EL (cell line): Measurements from ENCODE around the gene TOGARAM1.
A peak's percentile ranks its signal among the peaks of the same experiment; 100 is the strongest.
"Not testable (repeated sequence)": the region's sequence is repeated elsewhere in the genome, so short reads cannot be mapped to it uniquely, and the experiment has no call there.

Experiments
- DNase-seq: peaks from one replicate; pipeline ENCODE4 v3.0.0-alpha.2; 2016

Gene TOGARAM1

DNA sequence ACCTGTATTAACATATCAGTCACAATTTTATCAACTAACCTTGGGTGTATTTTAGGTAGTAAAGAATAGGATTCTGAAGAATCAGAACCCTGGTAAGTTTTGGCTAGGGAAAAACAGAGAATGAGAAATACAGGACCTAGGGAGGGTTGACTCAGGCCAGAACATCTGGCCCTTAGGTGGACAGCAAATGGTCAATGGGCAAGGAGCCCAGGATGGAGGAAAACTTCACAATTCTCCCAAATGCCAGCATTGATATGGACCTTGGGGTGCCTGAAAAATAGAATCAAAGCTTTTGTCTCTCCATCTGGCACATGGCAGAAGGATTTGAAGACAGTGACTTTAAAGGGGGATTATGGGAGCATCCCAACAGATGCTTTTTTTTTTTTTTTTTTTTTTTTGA lies 89.2 kb downstream of the TOGARAM1 start:
- no peak for DNase-seq

DNA sequence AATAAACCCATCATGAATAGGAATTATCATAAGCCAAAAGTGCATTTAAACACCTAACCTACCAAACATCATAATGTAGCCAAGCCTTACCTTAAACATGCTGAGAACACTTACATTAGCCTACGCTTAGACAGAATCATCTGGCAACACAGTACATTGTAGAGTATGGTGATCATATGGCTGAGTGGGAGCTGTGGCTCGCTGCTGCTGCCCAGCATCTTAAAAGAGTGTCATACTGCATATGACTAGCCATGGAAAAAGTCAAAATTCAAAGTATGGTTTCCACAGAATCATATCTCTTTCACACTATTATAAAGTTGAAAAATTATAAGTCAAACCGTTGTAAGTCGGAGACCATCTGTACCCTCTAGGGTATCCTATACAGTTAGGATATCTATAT lies 89.9 kb downstream of the TOGARAM1 start:
- no peak for DNase-seq

DNA sequence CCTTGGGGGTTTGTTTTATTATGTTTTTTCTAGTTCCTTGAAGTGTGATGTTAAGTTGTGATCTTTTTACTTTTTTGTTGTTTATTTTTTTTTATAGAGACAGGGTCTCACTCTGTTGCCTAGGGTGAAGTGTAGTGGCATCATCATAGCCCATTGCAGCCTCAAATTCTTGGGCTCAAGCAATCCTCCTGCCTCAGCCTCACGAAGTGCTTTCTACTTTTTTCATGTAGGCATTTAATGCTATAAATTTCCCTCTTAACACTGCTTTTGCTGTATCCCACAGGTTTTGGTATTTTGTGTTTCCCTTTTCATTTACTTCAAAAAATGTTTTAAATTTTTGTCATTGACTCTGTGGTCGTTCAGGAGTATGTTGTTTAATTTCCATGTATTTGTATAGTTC lies 95.4 kb downstream of the TOGARAM1 start:
- no peak for DNase-seq

DNA sequence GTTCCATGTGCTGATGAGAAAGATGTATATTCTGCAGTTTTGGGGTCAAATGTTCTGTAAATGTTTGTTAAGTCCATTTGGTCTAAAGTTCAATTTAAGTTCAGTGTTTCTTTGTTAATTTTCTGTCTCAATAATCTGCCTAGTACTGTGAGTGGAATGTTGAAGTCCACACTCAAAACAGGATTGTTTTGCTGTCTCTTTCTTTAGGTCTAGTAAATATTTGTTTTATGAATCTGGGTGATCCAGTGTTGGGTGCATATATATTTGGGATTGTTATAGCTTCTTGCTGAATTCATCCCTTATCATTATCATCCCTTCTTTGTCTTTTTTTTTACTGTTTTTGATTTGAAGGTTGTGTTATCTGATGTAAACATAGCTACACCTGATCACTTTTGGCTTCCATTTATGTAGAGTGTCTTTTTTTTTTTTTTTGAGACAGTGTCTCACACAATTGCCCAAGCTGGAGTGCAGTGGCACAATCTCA lies 95.9 kb downstream of the TOGARAM1 start:
- DNase-seq = no peak

DNA sequence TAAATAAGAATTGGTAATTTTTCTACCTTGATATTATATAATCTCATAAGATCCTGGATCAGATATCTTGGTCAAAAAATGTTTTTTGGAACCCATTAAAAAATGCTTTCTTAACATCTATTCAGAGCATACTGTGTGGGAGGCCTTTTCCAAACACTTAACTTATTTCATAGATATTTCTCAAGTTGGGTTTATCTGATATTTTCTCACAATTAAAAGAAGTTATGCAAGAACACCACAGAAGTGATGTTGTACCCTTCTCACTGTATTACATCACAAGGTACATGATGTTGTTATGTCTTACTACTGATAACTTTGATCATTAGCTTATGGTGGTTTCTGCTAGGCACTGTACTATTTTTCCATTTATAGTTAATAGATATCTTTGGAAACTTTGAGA lies 98.6 kb downstream of the TOGARAM1 start:
- no peak for DNase-seq

DNA sequence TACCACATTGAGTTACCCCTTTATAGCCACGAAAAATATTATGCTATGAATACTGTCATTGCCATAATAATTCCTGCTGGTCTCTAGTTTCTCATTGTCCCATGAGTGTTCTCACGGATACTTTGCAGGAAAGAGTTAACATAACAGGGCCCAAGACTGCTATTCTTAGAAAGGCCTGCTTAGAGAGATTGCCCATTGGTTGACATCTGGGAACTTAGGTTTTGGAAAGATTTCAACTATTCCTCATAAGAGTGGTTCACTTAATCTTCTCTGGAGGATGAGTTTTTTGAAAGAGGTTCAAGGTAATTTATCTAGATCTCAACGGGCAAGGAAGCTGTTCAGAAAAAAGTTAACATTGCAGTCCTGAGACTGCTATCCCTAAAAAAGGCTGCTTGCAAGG lies 103.5 kb downstream of the TOGARAM1 start:
- DNase-seq = no peak

DNA sequence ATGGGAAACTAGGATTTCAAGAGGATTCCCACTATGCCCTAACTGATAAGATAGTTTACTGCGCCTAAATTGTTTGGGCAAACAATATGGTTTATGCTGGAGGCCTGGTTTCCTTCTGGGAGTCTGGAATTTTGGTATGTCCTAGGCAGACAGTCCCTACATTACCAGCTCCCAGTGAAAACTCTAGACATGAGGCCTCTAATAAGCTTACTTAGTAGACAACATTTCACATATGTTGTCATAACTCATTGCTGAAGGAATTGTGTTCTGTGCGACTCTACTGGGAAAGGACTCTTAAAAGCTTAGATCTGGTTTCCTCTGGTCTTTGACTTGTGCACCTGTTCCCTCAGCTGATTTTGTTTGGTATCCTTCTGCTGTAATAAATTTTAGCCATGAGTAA lies 104.0 kb downstream of the TOGARAM1 start:
- DNase-seq = no peak

DNA sequence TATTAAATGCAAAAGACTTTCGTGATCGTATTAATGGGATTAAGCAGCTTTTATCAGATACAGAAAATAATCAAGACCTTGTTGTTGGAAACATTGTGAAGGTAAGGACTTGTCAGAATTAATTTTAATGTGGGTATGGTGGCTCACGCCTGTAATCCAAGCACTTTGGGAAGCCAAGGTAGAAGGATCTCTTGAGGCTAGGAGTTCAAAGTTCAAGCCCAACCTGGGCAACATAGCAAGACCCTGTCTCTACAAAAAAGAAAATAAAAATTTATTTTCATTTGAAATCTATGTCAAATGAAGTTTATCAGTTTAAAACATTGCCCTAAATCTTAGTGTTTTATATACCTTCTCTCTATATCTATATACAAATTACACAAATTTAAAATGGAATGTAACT lies 104.7 kb downstream of the TOGARAM1 start:
- DNase-seq = no peak

DNA sequence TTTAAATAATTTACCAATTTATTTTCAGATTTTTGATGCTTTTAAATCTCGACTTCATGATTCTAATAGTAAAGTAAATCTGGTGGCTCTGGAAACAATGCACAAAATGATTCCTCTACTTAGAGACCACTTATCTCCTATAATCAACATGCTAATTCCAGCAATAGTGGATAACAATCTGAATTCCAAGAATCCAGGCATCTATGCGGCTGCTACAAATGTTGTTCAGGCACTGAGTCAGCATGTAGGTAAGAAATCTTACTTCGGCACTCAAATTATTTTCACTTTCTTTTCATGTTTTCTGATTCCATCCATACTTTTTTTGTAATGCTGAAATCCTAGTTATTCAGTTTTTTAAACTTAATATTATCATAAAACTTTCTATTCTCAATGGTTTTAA lies 106.4 kb downstream of the TOGARAM1 start:
- DNase-seq = no peak

DNA sequence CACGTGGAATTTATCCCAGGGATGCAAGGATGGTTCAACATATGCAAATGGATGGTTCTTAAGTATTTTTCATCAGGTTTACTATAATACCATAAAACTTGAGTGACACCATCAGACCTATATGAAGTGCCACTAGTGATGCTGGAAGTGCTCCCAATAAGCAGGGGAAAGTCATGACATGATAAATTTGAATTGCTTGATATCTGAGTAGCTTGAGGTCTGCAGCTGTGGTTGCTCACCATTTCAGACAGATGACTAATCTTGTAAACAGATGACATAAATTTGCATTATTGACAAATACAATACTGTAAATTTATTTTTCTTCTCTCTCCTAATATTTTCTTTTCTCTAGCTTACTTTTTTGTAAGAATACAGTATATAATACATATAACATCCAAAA lies 108.2 kb downstream of the TOGARAM1 start:
- peak; percentile 16 for DNase-seq

DNA sequence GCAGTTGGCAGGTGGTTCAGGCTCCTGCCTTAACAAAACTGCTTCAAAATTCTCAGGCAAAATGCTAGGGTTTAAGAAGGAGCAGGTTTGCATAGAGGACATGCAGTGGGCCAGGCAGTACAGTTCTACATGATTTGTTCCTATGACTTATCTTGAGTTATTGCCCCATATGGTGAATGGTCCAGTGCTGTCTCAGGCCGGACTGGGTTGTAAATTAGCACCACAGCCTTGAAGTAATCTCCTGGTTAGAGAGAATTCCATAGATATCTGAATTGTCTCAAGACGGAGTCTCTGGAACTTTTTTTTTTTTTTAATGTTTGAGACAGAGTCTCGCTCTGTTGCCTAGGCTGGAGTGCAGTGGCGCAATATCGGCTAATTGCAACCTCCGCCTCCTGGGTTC lies 110.1 kb downstream of the TOGARAM1 start:
- no peak for DNase-seq

DNA sequence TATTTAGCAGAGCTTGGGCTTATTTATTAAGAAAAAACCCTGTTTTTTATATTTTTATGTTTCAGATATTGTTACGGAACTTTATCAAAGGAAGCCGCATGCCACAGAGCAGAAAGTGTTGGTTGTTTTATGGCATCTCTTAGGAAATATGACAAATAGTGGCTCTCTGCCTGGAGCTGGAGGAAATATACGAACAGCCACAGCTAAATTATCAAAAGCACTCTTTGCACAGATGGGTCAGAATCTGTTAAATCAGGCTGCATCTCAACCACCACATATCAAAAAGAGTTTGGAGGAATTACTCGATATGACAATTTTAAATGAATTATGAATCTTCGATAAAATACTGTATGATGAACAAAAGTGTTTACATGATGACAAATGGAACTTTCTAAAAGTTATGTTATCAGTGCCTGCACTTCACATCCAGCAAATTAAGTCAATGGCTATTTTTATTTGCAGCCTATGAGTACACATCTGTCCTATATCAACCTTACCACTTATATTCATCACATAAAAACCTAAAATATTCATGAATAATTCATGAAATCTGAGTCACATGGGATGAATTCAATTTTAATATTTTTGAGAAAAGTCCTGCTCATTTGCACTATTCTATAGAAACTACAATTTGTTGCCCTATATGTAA lies 111.4 kb downstream of the TOGARAM1 start:
- DNase-seq = no peak

DNA sequence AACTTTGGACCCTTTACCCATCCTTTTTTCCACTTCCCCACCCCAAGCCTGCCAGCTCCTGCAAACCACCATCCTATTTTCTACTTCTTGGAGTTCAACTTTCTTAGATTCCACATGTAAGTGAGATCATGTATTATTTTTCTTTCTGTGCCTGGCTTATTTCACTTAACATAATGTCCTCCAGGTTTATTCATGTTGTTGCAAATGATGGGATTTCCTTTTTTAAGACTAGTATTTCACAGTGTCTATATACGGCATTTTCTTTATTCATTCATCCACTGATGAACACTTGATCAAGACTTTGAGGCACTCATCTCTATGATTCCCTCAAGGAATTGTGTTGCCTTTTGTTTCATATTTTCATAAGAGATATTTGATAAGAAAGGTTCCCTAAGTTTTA lies 116.3 kb downstream of the TOGARAM1 start:
- no peak for DNase-seq

DNA sequence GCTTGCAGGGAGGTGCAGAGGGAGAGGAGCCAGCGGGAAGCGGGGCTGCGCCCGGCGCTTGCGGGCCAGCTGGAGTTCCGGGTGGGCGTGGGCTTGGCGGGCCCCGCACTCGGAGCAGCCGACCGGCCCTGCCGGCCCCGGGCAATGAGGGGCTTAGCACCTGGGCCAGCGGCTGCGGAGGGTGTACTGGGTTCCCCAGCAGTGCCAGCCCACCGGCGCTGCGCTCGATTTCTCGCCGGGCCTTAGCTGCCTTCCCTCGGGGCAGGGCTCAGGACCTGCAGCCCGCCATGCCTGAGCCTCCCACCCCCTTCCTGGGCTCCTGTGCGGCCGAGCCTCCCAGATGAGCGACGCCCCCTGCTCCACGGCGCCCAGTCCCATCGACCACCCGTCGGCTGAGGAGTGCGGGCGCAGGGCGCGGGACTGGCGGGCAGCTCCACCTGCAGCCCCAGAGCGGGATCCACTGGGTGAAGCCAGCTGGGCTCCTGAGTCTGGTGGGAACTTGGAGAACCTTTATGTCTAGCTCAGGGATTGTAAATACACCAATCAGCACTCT lies 118.5 kb downstream of the TOGARAM1 start:
- not testable (repeated sequence) for DNase-seq

DNA sequence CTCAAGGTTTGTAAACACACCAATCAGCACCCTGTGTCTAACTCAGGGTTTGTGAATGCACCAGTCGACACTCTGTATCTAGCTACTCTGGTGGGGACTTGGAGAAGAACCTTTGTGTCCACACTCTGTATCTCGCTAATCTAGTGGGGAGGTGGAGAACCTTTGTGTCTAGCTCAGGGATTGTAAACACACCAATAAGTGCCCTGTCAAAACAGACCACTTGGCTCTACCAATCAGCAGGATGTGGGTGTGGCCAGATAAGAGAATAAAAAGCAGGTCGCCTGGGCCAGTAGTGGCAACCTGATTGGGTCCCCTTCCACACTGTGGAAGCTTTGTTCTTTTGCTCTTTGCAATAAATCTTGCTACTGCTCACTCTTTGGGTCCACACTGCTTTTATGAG lies 119.1 kb downstream of the TOGARAM1 start:
- not testable (repeated sequence) for DNase-seq

DNA sequence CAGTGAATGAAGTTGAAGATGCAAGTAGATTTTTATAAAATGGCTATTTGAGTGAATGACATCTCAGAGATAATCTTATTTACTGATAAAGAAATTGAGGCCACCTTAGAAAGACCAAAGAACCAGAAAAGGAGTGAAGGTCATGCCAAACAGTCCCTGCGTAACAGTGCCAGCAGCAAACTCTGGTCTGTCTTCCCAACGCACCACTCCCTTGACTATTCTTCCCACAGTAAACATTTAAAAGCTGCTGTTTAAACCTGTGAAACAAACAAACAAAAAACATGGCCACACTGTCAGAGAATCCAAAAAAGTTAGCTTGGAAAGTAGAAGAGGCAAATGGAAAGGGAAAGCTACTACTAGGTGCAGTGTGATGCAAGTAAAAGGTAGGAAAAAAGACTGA lies 120.4 kb downstream of the TOGARAM1 start:
- DNase-seq = no peak

DNA sequence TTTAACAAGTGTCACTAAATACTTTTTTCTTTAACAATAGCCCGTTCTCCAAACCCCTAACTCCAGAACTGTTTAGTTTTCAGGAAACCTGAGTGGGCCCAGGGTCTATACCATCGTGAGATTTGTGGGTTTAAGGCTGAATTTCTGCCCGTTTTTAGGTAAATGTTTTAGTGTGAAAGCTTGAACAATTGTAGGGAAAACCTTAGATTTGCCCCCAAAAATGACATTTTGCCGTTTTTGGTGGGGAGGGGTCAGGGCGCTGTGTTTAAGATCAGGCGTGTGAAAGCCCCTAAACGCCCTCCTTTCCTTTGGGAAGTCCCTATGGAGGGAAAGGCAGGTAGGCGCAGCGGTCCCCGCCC lies 121.6 kb downstream of the TOGARAM1 start:
- no peak for DNase-seq

DNA sequence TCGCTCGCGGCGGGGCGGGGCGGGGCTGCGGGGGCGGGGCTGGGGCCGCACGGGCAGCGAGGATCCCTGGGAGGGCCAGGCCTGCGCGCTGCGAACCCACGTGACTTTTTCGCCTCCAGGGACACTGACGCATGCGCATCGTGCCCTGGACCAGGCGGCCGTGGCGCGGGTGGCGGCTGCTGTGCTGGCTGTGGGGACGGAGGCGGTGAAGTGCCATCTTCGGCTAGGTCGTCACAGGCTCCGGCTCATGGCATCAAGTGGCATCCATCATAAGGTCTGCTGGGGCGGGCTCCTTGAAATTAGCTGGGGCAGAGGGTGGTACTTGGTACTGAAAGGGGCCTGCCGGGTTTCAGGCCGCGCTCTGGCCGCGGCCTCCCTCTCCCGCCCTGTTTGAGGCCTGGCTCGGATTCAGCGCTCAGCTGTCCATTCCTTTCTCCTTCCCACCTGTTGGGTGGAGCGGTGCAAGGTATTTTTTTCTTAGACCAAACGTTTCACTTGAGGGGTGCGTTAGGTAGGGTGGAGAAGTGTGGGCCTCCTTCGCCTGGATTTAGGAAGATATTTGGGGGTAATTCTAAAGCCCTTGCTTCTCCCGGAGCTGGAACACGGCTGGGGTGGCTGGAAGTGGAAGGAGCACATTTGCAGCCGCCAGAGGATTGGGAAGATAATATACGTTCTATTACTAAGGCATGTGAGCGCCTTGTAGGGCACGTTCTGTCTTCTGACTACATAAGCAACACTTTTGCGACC lies 122.2 kb downstream of the TOGARAM1 start, which contains the start of gene PRPF39:
Gene PRPF39, plus strand, starts transcription at position 141 of the 747 bp plus-strand sequence. CDS start 11,124 bp downstream, outside the sequence.
- DNase-seq = peak; percentile 94

DNA sequence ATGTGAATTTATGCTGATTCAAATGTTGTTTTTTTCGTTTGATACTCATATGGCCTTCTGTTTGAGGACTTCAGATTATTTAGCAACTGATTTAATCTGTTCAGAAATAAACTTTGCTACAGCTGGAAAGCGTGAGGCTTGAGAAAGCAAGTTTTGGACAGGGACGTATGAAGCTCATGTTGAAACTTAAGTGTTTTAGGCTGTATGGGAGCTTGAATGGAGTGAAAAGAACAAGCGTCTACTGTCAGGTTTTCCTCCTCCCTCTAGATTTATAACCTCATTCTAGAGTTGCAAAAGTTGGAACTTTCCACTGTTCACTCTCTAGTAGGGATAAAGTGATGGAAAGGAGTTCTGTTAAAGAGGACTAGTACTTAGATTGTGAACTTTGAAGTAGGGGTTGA lies 123.0 kb downstream of the TOGARAM1 start:
- peak; percentile 19 for DNase-seq

DNA sequence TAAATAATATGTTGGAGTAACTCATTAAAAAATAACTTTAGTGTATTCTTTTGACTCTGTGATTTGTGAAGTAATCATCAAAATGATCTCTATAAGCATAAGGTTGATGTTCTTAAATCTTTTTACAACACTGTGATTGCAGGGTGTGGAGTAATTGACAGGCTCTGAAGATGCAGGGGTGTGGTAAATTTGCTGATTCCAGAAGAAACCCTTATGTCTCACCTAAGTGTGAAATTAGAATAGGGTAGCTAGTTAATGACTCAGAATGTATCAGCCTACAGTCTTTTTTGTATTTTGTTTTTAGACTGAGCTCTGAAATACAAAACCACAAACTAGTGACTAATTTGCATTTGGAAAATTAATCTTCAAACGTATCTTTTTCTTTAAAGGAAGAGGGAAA lies 127.8 kb downstream of the TOGARAM1 start:
- peak; percentile 49 for DNase-seq

DNA sequence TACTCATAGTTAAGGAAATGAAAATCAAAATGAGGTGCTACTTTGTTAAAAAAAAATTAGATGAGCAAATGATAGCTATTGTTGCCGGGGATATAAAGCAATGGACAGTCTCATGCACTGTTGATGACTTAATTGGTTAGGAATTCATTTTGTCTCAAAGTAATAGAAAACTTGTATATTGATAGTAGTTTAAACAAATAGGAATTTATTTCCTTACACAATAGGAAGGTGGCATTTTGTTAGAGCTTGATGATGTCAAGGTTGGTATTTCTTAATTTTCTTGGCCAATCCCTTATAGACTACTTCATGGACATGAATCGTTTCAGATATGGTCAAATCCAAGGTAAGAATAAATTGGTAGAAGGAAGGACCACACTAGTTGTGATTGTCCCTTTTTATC lies 129.7 kb downstream of the TOGARAM1 start:
- DNase-seq = peak; percentile 61

DNA sequence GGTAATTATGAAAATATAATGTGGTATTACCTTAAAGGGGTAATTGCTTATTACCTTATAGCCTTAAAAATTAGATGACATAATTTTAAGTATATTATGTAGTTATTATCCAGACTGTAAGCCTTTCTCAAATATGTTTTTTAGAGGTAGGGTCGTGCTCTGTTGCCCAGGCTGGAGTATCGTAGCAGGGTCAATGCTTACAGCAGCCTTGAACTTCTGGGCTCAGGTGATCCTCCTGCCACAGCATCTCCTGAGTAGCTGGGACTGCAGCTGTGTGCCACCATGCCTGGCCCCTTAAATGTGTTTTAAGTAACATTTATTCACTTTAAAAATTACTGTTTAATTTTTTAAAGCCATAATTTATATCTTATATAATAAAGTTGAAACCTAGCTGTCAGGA lies 132.3 kb downstream of the TOGARAM1 start:
- no peak for DNase-seq

DNA sequence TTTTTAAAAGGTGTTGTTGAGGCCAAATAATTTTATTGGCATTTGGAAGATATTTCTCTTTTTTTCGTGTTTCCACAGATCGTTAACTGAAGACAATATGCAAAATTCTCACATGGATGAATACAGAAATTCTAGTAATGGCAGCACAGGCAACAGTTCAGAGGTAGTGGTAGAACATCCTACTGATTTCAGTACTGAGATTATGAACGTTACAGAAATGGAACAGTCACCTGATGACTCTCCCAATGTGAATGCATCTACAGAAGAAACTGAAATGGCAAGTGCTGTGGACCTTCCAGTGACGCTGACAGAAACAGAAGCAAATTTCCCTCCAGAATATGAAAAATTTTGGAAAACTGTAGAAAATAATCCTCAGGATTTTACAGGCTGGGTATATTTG lies 133.2 kb downstream of the TOGARAM1 start:
- no peak for DNase-seq

DNA sequence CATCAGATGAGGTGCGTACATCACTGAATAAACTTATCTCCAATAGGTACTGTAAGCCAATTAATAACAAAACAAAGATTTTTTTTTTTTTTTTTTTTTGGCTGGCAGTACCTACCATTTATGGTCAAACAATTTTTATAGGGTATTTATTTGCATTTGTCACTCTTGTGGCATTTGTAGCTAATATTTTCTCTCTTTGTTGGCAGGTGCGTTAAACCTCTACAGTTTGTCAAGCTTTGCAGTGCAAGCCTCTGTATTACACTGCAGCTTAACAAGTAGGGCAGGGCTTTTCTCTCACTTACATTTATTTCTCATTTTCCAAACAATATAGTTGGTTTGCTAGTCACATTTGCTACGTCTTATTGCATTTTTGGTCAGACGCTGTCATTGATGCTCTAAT lies 134.2 kb downstream of the TOGARAM1 start:
- no peak for DNase-seq
